Frontal cortex (tissue), 4 donors: ENCODE results near the gene FAM227B. TPM values are rescaled to one million over a fixed set of nuclear protein-coding genes. Genes with fewer than 3 reads are reported as not detected.
"Not testable (repeated sequence)": the region's sequence is repeated elsewhere in the genome, so short reads cannot be mapped to it uniquely, and the experiment has no call there.

Source experiments
- DNase-seq, 2 donors: peaks; one replicate each; pipeline ENCODE4 v3.0.0; 2012; ENCODE audit warnings: low spot score in 2 of 2
- FAIRE-seq: peaks from 2 replicates; lab custom pipeline; 2012; peaks lifted over from hg19 to GRCh38; lab: Jason Lieb, UNC
- total RNA-seq: library from RNA; depleted of rRNA; stranded (reverse); fragments of >200 nt; gene quantifications from one replicate; pipeline ENCODE4 v1.2.3, GENCODE V29; 2014
- donor health status: control.
- donor health status: control.
- donor health status: control.

Gene FAM227B
- total RNA-seq, 1 donor from 2014 or later, result 5.3 TPM

GRCh38 chr15:49506341-49506740 lies 114.3 kb downstream of the FAM227B start:
- DNase-seq (no peak), FAIRE-seq (no peak)

DNA sequence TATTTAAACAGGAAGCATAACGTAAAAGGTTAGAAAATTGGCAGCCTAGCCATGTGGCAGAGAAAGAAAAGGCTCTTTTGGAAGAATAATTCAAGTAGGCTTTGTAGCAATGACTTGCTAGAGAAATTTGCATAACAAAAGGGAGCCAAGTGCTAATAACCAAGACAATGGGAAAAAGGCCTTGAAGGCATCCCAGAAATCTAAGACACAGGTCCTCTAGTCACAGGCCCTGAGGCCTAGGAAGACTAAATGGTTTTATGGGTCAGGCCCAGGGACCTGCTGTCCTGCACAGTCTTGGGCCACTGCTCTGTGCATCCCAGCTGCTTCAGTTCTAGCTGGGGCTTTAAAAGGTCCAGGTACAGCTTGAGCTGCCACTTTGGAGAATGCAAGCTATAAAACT lies 119.0 kb downstream of the FAM227B start:
- FAIRE-seq, result no peak
- no peak for DNase-seq

- DNase-seq (no peak), FAIRE-seq (no peak)
Observed at GRCh38 chr15:49495993-49496753, 124.4 kb downstream of the FAM227B start.

DNA sequence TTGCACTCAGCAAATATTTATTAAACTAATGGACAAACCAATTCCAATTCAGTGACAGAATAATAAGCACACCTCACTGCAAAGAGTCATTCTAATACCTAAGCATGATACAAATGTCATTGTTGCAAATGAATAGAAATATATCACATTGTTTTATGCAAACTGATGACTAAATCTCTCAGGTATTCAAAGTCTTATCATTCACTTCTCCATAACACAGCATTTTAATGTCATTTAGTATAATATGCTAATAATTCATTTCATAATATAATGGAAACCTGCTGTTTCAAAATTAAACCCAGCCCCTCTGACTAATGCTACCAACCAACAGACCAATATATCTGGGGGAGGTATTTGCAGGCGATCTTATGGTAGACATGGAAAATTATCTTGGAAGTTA lies 125.8 kb downstream of the FAM227B start:
- no peak for FAIRE-seq
- DNase-seq, result no peak

GRCh38 chr15:49492830-49493229 lies 127.8 kb downstream of the FAM227B start:
- DNase-seq (no peak), FAIRE-seq (no peak)

DNA sequence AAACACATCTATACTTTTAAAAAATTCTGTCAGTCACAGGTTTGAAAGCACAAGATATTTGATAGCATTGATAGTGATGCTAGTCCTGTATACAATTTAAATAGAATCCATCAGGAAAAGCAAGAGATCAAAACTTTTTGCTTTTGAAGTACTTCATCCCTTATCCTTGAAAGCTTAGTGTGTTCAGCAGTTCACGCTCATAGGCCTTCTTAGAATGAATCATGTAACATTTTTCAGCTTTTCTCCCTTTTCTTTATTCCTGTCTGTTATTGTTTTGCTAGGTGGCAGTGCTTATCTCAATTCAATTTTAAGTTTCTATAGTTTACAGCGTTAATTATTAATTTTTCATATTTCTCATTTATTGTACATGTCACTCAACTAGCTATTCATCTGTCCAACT lies 128.5 kb downstream of the FAM227B start:
- no peak for DNase-seq
- no peak for FAIRE-seq

- FAIRE-seq (no peak), DNase-seq (no peak)
Observed at GRCh38 chr15:49490966-49491365, 129.7 kb downstream of the FAM227B start.

DNA sequence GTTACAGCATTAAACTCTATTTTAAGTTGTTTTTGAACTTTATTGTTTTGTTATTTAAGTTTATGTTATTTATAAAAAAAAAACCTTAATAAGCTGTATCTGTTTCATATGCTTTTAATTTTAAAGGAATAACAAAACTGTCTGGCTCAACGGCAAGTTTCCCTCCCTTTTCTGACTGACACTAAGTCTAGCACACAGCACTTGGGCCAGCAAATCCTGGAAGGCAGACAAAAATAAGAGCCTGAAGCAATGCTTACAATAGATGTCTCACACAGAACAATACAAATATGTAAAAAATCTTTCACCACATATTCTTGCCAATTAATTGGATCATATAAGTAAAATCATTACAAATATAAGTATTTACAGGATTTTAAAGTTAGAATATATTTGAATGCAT lies 135.2 kb downstream of the FAM227B start:
- not testable (repeated sequence) for DNase-seq

DNA sequence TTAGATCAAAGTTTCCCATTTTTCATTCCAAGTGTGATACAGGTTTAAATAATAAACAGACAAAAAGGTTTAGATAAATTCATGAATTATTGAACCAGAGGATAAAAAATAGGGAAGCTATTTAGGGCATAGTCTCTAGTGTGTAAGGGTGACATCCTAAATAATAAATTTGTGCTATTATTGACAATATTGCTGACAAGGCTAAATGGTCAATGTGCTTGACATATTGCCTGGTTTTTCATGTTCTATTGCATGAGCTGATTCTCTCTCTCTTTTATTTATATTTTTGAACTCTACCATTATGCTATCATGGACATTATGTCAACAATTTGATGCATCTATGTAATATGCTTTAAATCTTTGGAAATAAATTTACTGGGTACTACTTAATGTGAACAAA lies 141.6 kb downstream of the FAM227B start:
- not testable (repeated sequence) for DNase-seq, FAIRE-seq

More for the DNA sequence above, 135.2 kb downstream of the FAM227B start:
- FAIRE-seq, result peak; percentile 47

DNA sequence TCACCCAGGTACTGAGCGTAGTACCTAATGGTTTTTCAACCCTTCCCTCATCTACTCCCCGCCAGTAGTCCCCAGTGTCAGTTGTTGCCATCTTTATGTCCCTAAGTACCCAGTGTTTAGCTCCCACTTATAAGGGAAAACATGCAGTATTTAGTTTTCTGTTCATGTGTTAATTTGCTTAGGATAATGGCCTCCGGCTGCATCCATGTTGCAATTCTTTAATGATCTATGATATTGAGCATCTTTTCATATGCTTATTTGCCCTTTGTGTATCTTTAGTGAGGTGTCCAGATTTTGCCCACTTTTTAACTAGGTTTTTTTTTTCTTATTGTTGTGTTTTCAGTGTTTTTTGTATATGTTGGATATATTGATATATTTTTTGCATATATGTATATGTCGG lies 142.6 kb downstream of the FAM227B start:
- FAIRE-seq, DNase-seq: not testable (repeated sequence)

GRCh38 chr15:49473031-49473430 lies 147.6 kb downstream of the FAM227B start:
- DNase-seq (no peak), FAIRE-seq (peak; percentile 13)

GRCh38 chr15:49472338-49472737 lies 148.3 kb downstream of the FAM227B start:
- DNase-seq (no peak), FAIRE-seq (no peak)

GRCh38 chr15:49471733-49472132 lies 148.9 kb downstream of the FAM227B start:
- DNase-seq, result no peak
- no peak for FAIRE-seq

DNA sequence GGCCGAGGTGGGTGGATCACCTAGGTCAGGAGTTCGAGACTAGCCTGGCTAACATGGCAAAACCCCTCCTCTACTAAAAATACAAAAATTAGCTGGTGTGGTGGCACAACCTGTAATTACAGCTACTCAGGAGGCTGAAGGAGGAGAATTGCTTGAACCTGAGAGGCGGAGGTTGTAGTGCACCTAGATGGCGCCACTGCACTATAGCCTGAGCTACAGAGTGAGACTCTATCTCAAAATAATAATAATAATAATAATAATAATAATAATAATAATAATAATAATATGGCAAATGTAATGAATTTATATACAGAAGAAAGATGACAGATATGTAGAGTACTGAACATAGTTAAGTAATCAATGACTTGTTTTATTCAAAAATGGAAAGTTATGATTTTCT lies 149.4 kb downstream of the FAM227B start:
- not testable (repeated sequence) for FAIRE-seq, DNase-seq

DNA sequence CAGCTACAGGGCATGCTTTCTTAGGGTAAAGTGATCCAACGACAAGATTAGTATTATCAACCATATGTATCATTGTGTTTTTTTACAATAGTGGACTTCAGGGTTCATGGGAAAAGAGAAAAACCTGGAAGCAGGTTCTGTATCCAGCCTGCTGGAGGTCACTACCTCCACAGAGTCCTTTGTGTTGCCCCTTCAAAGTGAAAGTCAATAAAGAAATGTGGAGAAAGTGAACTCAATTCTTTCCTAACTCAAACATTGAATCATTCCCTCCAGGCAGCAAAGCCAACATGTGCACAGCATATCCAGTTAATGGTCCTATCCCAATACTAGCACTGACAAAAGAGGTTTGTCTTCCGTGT lies 152.2 kb downstream of the FAM227B start:
- no peak for DNase-seq
- FAIRE-seq, result no peak

DNA sequence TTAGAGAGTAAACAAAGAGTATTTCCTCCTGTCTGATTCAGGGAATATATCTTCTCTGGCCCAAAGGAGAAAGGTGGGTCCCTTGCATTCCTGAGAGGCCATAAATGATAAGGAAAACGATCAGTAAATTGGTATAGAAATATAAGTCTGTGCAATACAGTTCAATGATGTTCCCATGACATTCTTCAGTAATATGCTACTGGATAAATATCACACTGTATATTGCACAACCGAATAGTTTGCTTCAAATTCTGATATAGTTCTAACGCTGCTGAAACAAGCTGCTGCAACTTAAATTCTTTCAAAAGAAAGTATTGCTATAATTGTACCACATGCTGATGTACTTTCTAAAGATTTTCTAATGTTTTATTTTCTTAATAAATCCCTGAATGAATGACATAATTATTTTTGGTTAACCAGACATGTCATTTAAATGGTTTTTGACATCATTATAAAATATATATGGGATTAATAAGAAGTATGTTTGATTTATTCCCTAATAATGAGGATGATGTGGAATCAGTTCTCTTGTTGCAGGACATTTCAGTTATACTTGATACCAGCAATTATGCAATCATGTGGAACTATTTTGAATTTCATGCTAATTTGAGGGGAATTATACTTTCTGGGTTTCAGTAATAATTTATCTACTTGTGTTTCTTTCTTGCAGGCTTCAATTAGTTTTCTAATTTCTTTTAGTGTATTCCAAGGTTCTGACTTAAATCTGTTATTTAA lies 152.7 kb downstream of the FAM227B start:
- FAIRE-seq (no peak), DNase-seq (no peak)

- FAIRE-seq (no peak), DNase-seq (no peak)
Observed at GRCh38 chr15:49466119-49466518, 154.5 kb downstream of the FAM227B start.

- DNase-seq, result no peak
- FAIRE-seq, result no peak
Observed at GRCh38 chr15:49464522-49464921, 156.1 kb downstream of the FAM227B start.

- DNase-seq, result no peak
- peak; percentile 43 for FAIRE-seq
Observed at GRCh38 chr15:49462232-49462844, 158.3 kb downstream of the FAM227B start.

- DNase-seq, result no peak
- FAIRE-seq, result no peak
Observed at GRCh38 chr15:49460411-49460941, 160.1 kb downstream of the FAM227B start.

DNA sequence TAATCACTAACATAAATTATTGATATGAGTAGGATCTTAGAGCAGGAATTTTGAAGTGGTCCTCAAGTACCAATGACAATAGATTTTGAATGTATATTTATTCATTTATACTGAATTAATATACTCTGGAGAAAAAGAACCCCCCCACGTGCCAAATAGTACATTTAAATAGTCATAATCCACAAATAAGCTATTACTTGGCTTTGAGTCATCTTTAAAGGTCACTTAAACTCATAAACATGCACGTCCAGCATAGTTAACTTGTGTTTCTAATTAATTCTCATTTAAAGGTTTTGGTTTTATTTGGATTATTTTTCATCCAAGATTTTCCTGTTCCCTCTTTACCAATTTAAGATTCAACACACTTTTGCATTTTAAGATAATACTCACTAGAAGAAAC lies 162.5 kb downstream of the FAM227B start:
- FAIRE-seq (no peak), DNase-seq (no peak)
